ENCODE data around the gene CYP2S1.
A peak's percentile ranks its signal among the peaks of the same experiment; 100 is the strongest.
"Not testable (repeated sequence)": the region's sequence is repeated elsewhere in the genome, so short reads cannot be mapped to it uniquely, and the experiment has no call there.

CYP2S1 gene

DNA sequence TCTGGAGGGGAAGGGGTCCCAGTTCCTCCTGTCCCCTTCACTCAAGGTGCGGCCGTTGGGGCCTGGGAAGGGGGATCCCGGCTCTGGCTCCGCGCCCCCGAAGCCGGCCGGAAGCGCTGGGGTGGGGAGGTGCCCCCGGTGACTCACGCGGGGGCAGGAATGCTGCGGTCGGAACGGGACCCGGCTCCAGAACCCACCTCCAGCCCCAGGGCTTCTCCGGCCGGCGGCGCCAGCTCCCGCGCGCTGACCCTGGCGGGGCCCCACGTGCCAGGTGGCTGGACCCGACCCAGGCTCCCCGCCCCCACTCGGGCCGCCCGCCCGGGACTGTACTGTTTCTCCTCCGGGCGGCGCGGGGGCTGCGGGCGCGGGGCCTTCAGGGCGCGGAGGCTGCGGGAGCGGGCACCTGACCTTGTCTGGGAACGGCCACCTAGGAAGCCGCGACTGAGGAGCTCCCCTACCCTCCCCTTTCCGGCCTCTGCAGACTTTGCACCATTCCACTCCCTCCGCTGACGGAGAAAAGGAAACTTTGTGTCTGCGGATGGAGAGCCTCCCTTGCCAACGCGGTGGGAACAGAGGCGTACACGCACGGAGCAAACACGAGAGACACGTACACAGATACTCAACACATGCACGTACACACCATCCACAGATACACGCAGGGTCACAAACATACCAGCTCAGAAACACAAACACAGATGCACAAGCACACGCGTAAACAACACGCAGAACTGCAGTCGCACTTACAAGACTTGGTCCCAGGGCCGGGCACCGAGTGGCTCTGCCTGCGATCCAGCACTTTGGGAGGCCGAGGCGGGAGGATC lies 33.2 kb downstream of the CYP2S1 start:
- no peak for DNase-seq (ENCODE audit: low spot score)

DNA sequence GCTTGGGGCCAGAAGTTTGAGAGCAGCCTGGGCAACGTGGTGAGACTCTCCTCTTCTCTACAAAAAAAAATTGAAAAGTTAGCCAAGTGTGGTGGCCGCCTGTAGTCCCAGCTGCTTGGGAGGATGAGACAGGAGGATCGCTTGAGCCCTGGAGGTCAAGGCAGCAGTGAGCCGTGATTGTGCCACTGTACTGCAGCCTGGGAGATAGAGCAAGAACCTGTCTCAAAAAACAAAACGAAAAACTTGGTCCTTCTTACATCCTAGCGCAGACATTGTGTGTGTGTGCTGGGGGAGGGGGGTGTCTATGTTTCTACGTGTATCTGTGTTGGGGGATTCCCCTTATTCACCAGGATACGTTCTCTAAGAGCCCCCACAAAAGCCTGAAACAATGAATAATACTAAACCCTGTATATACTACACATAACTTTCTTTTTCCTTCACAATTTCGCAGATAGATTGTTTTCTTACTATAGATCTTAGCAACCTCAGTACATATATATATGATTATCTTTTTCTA lies 33.9 kb downstream of the CYP2S1 start:
- DNase-seq (ENCODE audit: low spot score) = no peak

DNA sequence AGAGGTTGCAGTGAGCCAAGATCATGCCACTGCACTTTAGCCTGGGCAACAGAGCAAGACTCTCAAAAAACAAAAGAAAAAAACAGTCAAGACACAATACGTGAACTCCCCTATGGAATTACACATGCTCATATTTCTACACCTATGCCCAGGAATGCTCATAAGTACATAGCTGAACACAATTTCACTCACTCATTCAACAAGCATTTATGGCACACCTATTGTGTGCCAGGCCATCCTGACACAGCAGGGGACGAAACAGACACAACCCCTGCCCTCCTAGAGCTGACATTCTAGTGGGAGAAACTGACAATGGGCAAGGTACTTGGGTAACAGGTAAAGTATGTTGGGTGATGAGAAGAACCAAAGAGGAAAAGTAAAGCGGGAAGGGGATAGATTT lies 35.5 kb downstream of the CYP2S1 start:
- no peak for DNase-seq (ENCODE audit: low spot score)

DNA sequence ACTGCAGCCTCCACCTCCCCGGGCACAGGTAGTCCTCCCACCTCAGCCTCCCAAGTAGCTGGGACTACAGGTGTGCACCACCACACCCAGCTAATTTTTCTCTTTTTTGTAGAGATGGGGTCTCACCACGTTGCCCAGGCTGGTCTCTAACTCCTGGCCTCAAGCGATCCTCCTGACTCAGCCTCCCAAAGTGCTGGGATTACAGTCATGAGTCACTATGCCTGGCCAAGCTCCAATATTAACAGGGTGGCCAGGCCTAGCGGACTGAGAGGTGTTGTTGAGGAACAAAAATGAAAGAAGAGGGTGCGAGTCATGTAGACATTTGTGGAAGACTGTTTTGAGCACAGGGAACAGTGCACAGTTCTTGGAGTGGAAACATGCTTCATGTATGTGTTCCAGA lies 36.3 kb downstream of the CYP2S1 start:
- DNase-seq (ENCODE audit: low spot score) = not testable (repeated sequence)

DNA sequence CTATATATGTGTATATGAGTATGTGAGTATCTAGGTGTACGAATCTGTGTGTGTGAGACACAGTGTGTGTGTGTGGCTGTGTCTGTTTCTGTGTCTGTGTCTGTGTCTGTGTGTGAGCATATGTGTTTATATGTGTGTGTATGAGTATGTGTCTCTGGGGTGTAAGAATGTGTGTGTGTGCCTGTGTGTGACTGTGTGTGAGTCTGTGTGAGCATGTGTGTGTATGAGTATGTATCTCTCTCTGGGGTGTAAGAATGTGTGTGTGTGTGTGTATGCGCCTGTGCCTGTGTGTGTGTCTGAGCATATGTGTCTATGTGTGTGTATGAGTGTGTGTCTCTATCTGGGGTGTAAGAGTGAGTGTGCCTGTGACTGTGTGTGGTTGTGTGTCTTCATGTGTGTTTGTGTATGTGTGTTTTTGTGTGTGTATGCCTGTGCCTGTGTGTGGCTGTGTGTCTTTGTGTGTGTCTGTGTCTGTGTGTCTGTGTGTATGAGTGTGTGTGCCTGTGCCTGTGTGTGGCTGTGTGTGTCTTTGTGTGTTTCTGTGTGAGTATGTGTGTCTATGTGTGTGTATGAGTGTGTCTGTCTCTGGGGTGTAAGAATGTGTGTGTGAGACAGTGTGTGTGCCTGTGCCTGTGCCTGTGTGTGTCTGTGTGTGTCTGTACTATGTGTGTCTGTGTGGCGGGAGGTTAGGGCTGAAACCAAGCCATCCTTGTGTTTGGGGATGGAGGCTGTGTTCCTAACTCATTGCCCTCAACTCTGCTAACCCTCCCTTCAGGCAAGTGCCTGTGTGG lies 37.2 kb downstream of the CYP2S1 start:
- DNase-seq (ENCODE audit: low spot score) = no peak

DNA sequence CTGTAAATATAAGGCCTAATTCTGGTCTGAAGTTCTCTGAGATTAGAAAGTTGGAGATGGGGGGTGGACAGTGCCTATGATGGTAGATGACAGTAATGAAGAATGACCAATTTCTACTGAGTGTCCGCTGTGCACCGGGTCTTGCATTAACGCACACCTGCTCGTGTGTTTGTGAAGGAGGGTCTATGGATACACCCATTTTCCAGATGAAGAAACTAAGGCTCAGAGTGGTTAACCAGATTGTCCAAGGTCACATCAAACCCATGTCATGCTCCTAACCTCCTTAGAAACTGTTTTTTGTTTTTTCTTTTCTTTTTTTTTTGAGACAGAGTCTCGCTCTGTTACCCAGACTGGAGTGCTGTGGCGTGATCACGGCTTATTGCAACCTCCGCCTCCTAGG lies 39.7 kb downstream of the CYP2S1 start:
- no peak for DNase-seq (ENCODE audit: low spot score)

DNA sequence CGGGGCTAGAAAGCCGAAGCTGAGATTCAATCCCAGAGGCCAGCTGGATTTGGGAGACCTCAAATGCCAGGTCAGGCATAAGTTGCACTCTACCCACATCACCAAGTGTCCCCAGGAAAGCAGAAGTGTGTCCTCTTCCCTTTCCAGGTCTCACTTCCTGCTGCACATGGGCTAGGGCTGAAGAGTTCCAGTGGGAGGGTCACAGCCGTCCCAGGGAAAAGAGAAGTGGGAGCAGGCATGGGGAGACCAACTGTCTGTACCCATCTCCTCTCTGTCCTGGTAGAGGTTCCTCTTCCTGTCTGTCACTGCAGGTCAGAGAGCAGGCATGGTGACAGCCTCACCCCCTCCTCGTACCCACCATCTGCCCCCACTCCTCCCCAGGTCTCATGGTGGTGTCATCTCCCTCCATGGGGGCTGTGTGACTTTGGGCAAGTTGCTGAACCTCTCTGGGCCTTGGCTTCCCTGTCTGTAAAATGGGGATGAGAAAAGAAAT lies 40.8 kb downstream of the CYP2S1 start:
- DNase-seq (ENCODE audit: low spot score) = peak; percentile 71

DNA sequence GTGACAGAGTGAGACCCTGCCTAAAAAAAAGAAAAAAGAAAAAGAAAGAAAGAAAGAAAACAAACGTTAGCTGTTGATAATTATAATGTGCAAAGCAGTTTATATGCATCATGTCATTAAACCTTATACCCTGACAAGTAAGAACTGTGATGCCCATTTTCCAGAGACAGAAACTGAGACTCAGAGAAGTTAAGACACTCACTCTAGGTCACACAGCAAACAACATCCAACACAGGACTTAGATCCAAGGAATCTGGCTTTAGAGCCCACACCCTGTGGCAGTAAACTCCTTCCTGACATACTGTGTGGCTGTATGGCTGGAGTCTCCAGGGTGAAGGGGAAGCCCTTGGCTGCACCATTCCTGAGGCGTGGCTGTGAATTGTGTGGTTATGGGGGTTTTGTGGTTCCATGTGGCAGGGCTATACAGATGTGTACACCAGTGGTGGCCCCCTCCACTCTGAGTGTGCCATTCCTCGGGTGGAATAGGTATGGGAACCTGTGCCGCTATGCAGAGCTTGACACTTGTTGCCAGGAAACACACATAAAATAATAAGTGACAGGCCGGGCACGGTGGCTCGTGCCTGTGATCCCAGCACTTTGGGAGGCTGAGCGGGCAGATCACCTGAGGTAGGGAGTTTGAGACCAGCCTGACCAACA lies 41.6 kb downstream of the CYP2S1 start:
- no peak for DNase-seq (ENCODE audit: low spot score)

DNA sequence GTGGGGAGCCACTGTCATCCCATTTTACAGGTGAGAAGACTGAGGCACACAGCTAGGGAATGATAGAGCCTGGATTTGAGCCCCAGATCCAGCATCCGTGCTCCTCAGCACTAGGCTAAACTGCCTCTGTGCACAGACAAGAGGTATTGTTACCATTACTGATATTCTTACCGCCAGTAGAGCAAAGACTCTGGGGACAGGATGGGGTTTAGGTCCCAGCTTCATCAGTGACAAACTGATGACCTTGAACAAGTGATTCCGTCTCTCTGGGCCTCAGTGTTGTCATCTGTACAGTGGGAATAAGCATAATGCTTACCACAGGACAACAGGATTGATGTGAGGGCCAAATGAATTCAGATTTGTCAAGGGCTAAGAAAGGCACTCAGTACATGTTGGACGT lies 42.5 kb downstream of the CYP2S1 start:
- DNase-seq (ENCODE audit: low spot score) = no peak

DNA sequence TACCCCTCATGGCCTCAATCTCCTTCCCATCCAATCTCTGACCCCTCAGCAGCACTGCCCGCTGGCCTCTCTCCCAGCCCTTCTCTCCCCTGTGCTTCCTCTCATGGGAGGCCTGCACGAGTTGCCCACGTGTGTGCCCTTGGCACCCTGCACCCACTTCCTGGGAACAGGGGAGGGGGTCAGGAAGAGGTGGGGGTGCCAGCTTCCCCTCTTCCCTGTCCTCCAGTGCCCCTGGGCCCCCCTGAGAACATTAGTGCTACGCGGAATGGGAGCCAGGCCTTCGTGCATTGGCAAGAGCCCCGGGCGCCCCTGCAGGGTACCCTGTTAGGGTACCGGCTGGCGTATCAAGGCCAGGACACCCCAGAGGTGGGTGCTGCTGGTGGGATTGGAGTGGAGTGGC lies 45.2 kb downstream of the CYP2S1 start:
- DNase-seq (ENCODE audit: low spot score) = peak; percentile 20

DNA sequence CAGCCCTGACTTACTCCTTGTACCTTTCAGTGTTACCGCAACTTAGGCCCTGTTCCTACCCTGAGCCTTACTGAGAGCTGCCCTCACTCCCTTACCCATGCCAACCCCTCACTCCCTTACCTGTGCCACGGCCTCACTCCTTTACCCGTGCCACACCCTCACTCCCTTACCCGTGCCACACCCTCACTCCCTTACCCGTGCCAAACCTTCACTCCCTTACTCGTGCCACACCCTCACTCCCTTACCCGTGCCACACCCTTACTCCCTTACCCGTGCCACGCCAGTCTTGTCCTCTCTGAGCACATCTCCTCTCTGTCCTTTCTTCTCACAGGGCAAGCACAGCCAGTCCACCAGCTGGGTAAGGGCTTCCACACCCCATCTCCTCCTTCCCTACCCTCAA lies 46.3 kb downstream of the CYP2S1 start:
- no peak for DNase-seq (ENCODE audit: low spot score)

DNA sequence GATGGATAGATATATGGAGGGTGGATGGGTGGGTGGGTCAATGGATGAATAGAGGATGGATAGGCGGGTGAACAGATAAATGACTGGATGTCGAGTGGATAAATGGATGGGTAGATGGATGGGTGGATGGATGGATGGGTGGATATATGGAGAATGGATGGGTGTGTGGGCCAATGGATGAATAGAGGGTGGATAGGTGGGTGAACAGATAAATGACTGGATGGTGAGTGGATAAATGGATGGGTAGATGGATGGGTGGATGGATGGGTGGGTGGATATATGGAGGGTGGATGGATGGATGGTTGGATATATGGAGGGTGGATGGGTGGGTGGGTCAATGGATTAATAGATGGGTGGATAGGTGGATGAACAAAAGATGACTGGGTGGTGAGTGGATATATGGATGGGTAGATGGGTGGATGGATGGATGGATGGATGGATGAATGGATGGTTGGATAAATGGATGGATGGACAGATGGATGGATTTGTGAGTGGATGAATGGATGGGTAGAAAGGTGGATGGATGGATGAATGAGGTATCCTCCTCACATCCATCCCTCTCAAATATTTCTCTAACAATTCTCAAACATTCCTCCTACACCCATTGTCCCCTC lies 47.0 kb downstream of the CYP2S1 start:
- no peak for DNase-seq (ENCODE audit: low spot score)

DNA sequence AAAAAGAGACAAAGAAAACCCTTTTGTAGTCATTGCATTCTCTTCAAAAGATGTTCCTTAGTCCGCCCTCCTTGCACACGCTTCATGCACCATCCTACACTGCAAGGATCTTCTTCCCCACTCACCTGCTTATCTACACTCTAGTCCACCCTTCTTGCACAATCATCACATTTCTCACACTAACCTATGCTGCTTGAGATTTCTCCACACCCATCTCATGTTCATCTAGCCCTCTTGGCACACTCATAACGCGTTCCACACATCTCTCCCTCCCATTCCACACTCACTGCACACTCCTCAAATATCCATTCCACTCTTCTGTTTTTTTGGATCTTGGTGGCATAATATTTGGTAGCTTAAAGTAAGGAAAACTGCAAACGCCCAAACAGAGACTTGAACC lies 48.8 kb downstream of the CYP2S1 start:
- no peak for DNase-seq (ENCODE audit: low spot score)

DNA sequence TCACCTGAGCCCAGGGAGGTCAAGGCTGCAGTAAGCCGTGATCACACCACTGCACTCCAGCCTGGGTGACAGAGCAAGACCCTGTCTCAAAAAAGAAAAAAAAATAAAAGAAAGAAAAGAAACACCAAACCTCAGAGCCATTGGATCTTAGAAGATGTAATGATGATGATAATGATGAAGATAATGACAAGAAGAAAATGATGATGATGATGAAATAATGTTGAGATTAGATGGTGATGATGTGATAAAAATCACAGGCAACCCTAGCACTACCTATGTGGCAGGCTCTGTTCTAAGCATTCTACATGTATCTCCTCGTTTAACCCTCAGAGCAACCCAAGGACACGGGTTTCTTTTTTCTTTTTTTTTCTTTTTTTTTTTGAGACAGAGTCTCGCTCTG lies 51.1 kb downstream of the CYP2S1 start:
- DNase-seq (ENCODE audit: low spot score) = no peak

DNA sequence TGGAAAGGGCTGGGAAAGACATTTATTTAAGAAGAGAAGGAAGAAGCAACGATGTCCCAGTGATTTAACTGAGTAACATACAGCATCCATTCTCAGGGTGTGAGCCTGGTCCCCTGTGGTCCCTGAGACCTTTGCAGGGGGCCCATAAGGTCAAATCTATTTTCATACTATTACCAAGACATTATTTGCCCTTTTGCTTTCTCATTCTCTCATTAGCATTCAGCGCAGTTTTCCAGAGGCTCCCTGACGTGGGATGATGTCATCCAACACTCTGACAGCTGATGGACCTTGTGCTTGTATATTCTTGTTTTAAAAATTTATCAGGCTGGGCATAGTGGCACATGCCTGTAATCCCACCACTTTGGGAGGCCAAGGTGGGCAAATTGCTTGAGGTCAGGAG lies 52.8 kb downstream of the CYP2S1 start:
- no peak for DNase-seq (ENCODE audit: low spot score)

DNA sequence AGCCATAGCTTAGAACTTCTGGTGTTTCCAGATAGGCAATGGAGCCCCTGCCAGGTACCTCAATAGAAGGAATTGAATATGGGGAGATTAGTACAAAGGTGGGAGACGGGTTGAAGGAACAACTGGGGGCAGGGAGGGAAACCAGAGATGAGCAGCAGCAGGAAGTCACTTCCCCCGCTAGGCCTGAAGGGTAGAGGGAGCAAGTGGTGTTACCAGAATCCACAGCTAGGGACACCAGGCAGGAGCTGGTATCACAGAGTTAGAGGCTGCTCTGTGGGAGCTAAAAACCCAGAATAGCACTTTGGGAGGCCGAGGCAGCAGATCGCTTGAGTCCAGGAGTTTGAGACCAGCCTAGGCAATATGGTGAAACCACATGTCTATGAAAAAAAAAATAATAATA lies 55.9 kb downstream of the CYP2S1 start:
- DNase-seq (ENCODE audit: low spot score) = no peak

DNA sequence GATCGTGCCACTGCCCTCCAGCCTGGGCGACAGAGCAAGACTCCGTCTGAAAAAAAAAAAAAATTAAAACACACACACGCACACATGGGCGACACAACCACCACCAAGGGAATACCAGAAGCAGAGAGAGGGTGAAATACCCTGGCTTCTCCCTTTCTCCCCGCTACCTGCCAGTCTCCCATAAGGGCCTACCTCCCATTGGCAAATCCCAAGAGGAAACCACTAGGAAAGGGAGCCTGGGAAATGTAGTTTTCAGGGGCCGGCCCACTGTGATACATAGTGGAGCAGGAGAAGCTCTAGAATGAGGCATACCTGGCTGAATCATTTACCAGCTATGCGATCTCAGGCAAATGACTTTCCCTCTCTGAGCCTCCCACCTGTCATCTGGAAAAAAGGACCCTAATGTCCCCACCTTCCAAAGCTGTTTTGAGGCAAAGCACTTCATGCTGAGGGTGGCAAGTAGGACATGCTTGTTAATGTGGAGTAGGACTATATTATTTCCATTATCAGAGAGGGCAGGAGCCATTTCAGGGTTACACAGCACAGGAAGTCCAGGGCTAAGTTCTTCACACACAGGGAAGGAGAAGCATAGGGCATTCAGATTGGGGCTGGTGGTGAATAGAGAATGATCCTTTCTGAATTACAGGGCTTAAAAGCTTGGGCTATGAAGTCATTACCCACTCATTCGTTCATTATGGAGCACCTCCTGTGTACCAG lies 56.8 kb downstream of the CYP2S1 start:
- no peak for DNase-seq (ENCODE audit: low spot score)

DNA sequence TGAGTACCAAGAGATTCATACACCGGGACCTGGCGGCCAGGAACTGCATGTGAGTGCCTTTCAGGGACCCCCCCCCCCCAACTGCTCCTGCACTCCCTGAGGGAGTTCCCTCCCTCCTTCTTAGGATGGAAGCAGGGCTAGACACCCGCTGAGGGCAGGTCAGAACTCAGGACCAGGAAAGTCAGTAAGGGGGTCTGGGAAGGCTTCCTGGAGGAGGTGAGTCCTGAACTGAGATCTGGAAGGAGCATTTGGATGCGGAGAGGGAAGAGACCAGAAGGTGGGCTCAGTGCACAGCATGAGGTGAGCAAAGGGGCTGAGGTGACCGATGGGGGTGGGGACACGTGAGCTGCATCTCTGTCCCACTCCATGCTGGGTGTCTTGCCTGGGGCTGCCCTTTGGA lies 60.6 kb downstream of the CYP2S1 start:
- no peak for DNase-seq (ENCODE audit: low spot score)

DNA sequence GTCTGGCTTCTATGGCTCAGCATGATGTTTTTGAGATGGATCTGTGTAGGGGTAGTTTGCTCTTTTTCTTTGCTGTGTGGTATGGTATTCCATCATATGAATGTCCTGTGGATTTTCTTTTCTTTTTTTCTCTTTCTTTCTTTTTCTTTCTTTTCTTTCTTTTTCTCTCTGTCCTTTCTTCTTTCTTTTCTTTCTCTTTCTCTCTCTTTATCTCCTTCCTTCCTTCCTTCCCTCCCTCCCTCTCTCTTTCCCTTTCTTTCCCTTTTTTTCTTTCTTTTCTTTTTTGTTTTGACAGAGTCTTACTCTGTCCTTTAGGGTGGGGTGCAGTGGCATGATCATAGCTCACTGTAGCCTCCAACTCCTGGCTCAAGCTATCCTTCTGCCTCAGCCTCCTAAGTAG lies 62.2 kb downstream of the CYP2S1 start:
- no peak for DNase-seq (ENCODE audit: low spot score)
